ENCODE results near the gene ADORA1.

DNA sequence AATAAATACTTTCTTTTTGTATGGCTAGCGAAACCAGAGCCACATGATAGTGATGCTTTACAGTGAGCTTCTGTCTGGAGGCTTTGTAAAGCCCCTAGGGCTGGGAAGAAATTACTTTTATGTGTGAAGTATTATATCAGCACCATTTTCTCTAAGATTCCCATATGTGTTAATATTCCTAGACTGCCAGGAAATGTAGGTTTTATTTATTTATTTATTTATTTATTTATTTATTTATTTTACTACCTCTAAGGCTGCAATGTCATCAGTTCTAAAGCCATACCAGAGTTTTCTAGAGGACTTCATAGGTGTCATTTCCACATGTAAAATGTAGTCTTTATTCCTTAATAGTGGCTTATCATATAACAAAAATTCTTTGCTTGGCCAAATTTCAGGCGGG is 63.4 kb downstream of the ADORA1 start:
- TF ChIP-seq YEATS2 (CRISPR knock-in tag; IDR thresholded peaks at IDR 0.05; ENCODE audit: borderline replicate concordance) (no peak), POLR2A (IDR thresholded peaks at IDR 0.05; ENCODE audit: insufficient read depth in 1 of 2, low read depth in 2 of 2, low read length in 2 of 2) (no peak), CC2D1A (CRISPR knock-in tag; IDR thresholded peaks at IDR 0.05) (no peak), TAF1 (CRISPR knock-in tag; IDR thresholded peaks at IDR 0.05) (no peak)
- TF ChIP-seq, protein P1, sequence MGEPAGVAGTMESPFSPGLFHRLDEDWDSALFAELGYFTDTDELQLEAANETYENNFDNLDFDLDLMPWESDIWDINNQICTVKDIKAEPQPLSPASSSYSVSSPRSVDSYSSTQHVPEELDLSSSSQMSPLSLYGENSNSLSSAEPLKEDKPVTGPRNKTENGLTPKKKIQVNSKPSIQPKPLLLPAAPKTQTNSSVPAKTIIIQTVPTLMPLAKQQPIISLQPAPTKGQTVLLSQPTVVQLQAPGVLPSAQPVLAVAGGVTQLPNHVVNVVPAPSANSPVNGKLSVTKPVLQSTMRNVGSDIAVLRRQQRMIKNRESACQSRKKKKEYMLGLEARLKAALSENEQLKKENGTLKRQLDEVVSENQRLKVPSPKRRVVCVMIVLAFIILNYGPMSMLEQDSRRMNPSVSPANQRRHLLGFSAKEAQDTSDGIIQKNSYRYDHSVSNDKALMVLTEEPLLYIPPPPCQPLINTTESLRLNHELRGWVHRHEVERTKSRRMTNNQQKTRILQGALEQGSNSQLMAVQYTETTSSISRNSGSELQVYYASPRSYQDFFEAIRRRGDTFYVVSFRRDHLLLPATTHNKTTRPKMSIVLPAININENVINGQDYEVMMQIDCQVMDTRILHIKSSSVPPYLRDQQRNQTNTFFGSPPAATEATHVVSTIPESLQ (CRISPR knock-in tag; conservative IDR thresholded peaks at IDR 0.05): no peak
- TF ChIP-seq, protein P2, sequence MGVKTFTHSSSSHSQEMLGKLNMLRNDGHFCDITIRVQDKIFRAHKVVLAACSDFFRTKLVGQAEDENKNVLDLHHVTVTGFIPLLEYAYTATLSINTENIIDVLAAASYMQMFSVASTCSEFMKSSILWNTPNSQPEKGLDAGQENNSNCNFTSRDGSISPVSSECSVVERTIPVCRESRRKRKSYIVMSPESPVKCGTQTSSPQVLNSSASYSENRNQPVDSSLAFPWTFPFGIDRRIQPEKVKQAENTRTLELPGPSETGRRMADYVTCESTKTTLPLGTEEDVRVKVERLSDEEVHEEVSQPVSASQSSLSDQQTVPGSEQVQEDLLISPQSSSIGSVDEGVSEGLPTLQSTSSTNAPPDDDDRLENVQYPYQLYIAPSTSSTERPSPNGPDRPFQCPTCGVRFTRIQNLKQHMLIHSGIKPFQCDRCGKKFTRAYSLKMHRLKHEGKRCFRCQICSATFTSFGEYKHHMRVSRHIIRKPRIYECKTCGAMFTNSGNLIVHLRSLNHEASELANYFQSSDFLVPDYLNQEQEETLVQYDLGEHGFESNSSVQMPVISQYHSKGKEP (CRISPR knock-in tag; IDR thresholded peaks at IDR 0.05): no peak
- TF ChIP-seq, protein P3, sequence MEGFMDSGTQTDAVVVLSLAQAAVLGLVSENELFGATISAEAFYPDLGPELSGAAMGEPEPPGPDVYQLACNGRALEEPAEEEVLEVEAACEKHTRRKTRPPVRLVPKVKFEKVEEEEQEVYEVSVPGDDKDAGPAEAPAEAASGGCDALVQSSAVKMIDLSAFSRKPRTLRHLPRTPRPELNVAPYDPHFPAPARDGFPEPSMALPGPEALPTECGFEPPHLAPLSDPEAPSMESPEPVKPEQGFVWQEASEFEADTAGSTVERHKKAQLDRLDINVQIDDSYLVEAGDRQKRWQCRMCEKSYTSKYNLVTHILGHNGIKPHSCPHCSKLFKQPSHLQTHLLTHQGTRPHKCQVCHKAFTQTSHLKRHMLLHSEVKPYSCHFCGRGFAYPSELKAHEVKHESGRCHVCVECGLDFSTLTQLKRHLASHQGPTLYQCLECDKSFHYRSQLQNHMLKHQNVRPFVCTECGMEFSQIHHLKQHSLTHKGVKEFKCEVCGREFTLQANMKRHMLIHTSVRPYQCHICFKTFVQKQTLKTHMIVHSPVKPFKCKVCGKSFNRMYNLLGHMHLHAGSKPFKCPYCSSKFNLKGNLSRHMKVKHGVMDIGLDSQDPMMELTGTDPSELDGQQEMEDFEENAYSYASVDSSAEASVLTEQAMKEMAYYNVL (CRISPR knock-in tag; IDR thresholded peaks at IDR 0.05; ENCODE audit: borderline replicate concordance): no peak
- TF ChIP-seq, protein P4, sequence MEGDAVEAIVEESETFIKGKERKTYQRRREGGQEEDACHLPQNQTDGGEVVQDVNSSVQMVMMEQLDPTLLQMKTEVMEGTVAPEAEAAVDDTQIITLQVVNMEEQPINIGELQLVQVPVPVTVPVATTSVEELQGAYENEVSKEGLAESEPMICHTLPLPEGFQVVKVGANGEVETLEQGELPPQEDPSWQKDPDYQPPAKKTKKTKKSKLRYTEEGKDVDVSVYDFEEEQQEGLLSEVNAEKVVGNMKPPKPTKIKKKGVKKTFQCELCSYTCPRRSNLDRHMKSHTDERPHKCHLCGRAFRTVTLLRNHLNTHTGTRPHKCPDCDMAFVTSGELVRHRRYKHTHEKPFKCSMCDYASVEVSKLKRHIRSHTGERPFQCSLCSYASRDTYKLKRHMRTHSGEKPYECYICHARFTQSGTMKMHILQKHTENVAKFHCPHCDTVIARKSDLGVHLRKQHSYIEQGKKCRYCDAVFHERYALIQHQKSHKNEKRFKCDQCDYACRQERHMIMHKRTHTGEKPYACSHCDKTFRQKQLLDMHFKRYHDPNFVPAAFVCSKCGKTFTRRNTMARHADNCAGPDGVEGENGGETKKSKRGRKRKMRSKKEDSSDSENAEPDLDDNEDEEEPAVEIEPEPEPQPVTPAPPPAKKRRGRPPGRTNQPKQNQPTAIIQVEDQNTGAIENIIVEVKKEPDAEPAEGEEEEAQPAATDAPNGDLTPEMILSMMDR (CRISPR knock-in tag; IDR thresholded peaks at IDR 0.05): no peak
- TF ChIP-seq, protein P5, sequence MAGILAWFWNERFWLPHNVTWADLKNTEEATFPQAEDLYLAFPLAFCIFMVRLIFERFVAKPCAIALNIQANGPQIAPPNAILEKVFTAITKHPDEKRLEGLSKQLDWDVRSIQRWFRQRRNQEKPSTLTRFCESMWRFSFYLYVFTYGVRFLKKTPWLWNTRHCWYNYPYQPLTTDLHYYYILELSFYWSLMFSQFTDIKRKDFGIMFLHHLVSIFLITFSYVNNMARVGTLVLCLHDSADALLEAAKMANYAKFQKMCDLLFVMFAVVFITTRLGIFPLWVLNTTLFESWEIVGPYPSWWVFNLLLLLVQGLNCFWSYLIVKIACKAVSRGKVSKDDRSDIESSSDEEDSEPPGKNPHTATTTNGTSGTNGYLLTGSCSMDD (CRISPR knock-in tag; IDR thresholded peaks at IDR 0.05): no peak
- TF ChIP-seq, protein P6, sequence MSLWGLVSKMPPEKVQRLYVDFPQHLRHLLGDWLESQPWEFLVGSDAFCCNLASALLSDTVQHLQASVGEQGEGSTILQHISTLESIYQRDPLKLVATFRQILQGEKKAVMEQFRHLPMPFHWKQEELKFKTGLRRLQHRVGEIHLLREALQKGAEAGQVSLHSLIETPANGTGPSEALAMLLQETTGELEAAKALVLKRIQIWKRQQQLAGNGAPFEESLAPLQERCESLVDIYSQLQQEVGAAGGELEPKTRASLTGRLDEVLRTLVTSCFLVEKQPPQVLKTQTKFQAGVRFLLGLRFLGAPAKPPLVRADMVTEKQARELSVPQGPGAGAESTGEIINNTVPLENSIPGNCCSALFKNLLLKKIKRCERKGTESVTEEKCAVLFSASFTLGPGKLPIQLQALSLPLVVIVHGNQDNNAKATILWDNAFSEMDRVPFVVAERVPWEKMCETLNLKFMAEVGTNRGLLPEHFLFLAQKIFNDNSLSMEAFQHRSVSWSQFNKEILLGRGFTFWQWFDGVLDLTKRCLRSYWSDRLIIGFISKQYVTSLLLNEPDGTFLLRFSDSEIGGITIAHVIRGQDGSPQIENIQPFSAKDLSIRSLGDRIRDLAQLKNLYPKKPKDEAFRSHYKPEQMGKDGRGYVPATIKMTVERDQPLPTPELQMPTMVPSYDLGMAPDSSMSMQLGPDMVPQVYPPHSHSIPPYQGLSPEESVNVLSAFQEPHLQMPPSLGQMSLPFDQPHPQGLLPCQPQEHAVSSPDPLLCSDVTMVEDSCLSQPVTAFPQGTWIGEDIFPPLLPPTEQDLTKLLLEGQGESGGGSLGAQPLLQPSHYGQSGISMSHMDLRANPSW (CRISPR knock-in tag; IDR thresholded peaks at IDR 0.05; ENCODE audit: borderline replicate concordance): no peak

Data from HepG2 (cell line).